ENCODE measurements around the gene C1QTNF9B.
"Not testable (repeated sequence)": the region's sequence is repeated elsewhere in the genome, so short reads cannot be mapped to it uniquely, and the experiment has no call there.

- TF ChIP-seq CTCF (IDR thresholded peaks at IDR 0.05; ENCODE audit: insufficient read depth, low read length); SPI1 (IDR thresholded peaks at IDR 0.05; ENCODE audit: borderline replicate concordance, low read depth): not testable (repeated sequence)
Measured at GRCh38 chr13:23939666-23940065, 42.4 kb upstream of the C1QTNF9B start.

All from HL-60 (cell line).